AG04450 (cell line): Measurements from ENCODE around the gene KPNA6. TPM values are rescaled to one million over a fixed set of nuclear protein-coding genes. Genes with fewer than 3 reads are reported as not detected.

Source experiments
- CTCF ChIA-PET: fragments of 300-600, 350-600 bp; formaldehyde crosslinking; extraction: SDS; loops from one replicate; lab custom pipeline; 2022; ENCODE audit warnings: antibody characterized with exemption, inconsistent platforms; lab: Charles Lee
- POLR2A ChIA-PET: fragments of 350-600 bp; formaldehyde crosslinking; extraction: SDS; loops from one replicate; lab custom pipeline; 2021; ENCODE audit warnings: antibody characterized with exemption, inconsistent platforms; lab: Yijun Ruan, JAX
- DNase-seq: peaks from one replicate; pipeline ENCODE4 v3.0.0-alpha.2; 2011; ENCODE audit warnings: low read depth, low spot score
- H3K27ac ChIP-seq: one replicate; pipeline ENCODE4 v1.5.1; 2012; ENCODE audit warnings: low read depth, low read length, control low read depth
- H3K27me3 ChIP-seq: one replicate; pipeline ENCODE4 v1.6.0; 2012; ENCODE audit warnings: low read length; ENCODE audit not compliant: control insufficient read depth, insufficient read depth
- H3K4me3 ChIP-seq: 2 replicates; pipeline ENCODE4 v1.5.1; 2011; ENCODE audit warnings: mild to moderate bottlenecking, low read depth, low read length, control low read depth
- H3K9me3 ChIP-seq: 2 replicates; pipeline ENCODE4 v1.5.1; 2012; ENCODE audit warnings: low read length; ENCODE audit not compliant: control insufficient read depth, insufficient read depth
- CTCF ChIP-seq: IDR thresholded peaks from 2 replicates; pipeline ENCODE4 v1.5.1; 2011; ENCODE audit warnings: low read depth, low read length, control low read depth, inconsistent platforms
- polyA plus RNA-seq: library from polyadenylated mRNA; depleted of rRNA; stranded (reverse); fragments of >200 nt; gene quantifications from 2 replicates; pipeline ENCODE4 v1.2.3, GENCODE V29; 2011

KPNA6 gene
- polyA plus RNA-seq, 1 experiment, result 45.9 TPM

- ChIA-PET POLR2A (interaction anchor here (0.5 to 2.6 kb wide), 16 partner anchors 18 to 156 kb away, joined by 3 to 19 read pairs (median 6); partner anchors contain the start of genes CCDC28B, IQCC, KPNA6 and MARCKSL1), CTCF (interaction anchor here (0.6 kb wide), 1 partner anchor 159 kb away, joined by 6 read pairs; no protein-coding TSS in a partner anchor)
- H3K9me3 ChIP-seq, result no peaks in the 10 kb centered on the region; the same call in 1 of the 2 replicates
Observed at GRCh38 chr1:32179443-32180185, 71.8 kb downstream of the KPNA6 start, which contains the start of gene TXLNA. Gene TXLNA, plus strand, starts transcription at chr1:32179675. Its CDS starts 671 bp downstream, at chr1:32180346.

GRCh38 chr1:32180186-32181060, 72.6 kb downstream of the KPNA6 start:
- no peaks in the 10 kb centered on the region; the same call in 1 of the 2 replicates for H3K9me3 ChIP-seq
- no peak for DNase-seq
- no peaks in the 10 kb centered on the region for H3K27me3 ChIP-seq
- peak overlapping the region; percentile 97 for H3K27ac ChIP-seq
- peak overlapping the region; percentile 81 for H3K4me3 ChIP-seq
- ChIA-PET CTCF (interaction anchor here (0.6 kb wide), 1 partner anchor 160 kb away, joined by 6 read pairs; no protein-coding TSS in a partner anchor), POLR2A (interaction anchor here (0.5 to 2.6 kb wide), 13 partner anchors 17 to 156 kb away, joined by 3 to 19 read pairs (median 7); partner anchors contain the start of genes CCDC28B, IQCC, KPNA6 and MARCKSL1)
- TF ChIP-seq CTCF, result no peak

More at GRCh38 chr1:32179443-32180185, 71.8 kb downstream of the KPNA6 start, which contains the start of gene TXLNA:
- TF ChIP-seq CTCF, result no peak
- Histone ChIP-seq H3K27me3 (no peaks in the 10 kb centered on the region), H3K27ac (peak within 1 kb of the TSS; percentile 97), H3K4me3 (peak within 1 kb of the TSS; percentile 81)
- DNase-seq, result peak; percentile 68

- TF ChIP-seq CTCF, result no peak
- ChIA-PET POLR2A (interaction anchor here (0.9 to 2.6 kb wide), 6 partner anchors 16 to 155 kb away, joined by 3 to 19 read pairs (median 6); partner anchors contain the start of genes IQCC, KPNA6, MARCKSL1 and TMEM39B), CTCF (interaction anchor here (0.8 to 0.9 kb wide), 2 partner anchors 72 to 169 kb away, joined by 4 to 6 read pairs; no protein-coding TSS in a partner anchor)
- DNase-seq, result no peak
- Histone ChIP-seq H3K9me3 (no peaks in the 10 kb centered on the region; the same call in 1 of the 2 replicates), H3K27ac (peak overlapping the region; percentile 71), H3K27me3 (no peaks in the 10 kb centered on the region), H3K4me3 (peak overlapping the region; percentile 81)
Observed at GRCh38 chr1:32181065-32181464, 73.2 kb downstream of the KPNA6 start.

GRCh38 chr1:32181563-32181962, 73.7 kb downstream of the KPNA6 start:
- Histone ChIP-seq H3K9me3 (no peaks in the 10 kb centered on the region; the same call in 1 of the 2 replicates), H3K27ac (no peak overlapping the region), H3K27me3 (no peaks in the 10 kb centered on the region), H3K4me3 (peak overlapping the region; percentile 81)
- DNase-seq, result no peak
- ChIA-PET POLR2A (interaction anchor here (1.0 to 2.6 kb wide), 3 partner anchors 24 to 154 kb away, joined by 3 to 10 read pairs (median 4); partner anchors contain the start of genes IQCC, MARCKSL1 and TMEM39B), CTCF (interaction anchor here (0.6 to 0.9 kb wide), 3 partner anchors 9 to 169 kb away, joined by 3 to 6 read pairs (median 4); no protein-coding TSS in a partner anchor)
- TF ChIP-seq CTCF, result no peak
